ENCODE data around the gene CALML5.

Gene CALML5

GRCh38 chr10:5515948-5516761 is 16.8 kb upstream of the CALML5 start:
- no peak for DNase-seq (ENCODE audit: low read depth in 4 of 4, low spot score in 1 of 4)

- DNase-seq (ENCODE audit: low read depth in 4 of 4, low spot score in 1 of 4): no peak
Observed at GRCh38 chr10:5514226-5514850, 15.0 kb upstream of the CALML5 start.

GRCh38 chr10:5512881-5513612 is 13.7 kb upstream of the CALML5 start:
- peak in 1 of 4 experiments; percentile 9 for DNase-seq (ENCODE audit: low read depth in 4 of 4, low spot score in 1 of 4)

GRCh38 chr10:5512331-5512730 is 13.0 kb upstream of the CALML5 start:
- no peak for DNase-seq (ENCODE audit: low read depth in 4 of 4, low spot score in 1 of 4)

- no peak for DNase-seq (ENCODE audit: low read depth in 4 of 4, low spot score in 1 of 4)
Observed at GRCh38 chr10:5511885-5512280, 12.5 kb upstream of the CALML5 start.

GRCh38 chr10:5511231-5511884 is 12.0 kb upstream of the CALML5 start:
- DNase-seq (ENCODE audit: low read depth in 4 of 4, low spot score in 1 of 4): no peak

GRCh38 chr10:5510281-5511072 is 11.1 kb upstream of the CALML5 start:
- DNase-seq (ENCODE audit: low read depth in 4 of 4, low spot score in 1 of 4): no peak

- no peak for DNase-seq (ENCODE audit: low read depth in 4 of 4, low spot score in 1 of 4)
Observed at GRCh38 chr10:5509691-5510090, 10.3 kb upstream of the CALML5 start.

GRCh38 chr10:5509236-5509635 is 9.9 kb upstream of the CALML5 start:
- no peak for DNase-seq (ENCODE audit: low read depth in 4 of 4, low spot score in 1 of 4)

- no peak for DNase-seq (ENCODE audit: low read depth in 4 of 4, low spot score in 1 of 4)
Observed at GRCh38 chr10:5508786-5509185, 9.4 kb upstream of the CALML5 start.

- no peak for DNase-seq (ENCODE audit: low read depth in 4 of 4, low spot score in 1 of 4)
Observed at GRCh38 chr10:5508161-5508604, 8.8 kb upstream of the CALML5 start.

- no peak for DNase-seq (ENCODE audit: low read depth in 4 of 4, low spot score in 1 of 4)
Observed at GRCh38 chr10:5507649-5508131, 8.3 kb upstream of the CALML5 start.

GRCh38 chr10:5506751-5507648 is 7.6 kb upstream of the CALML5 start:
- DNase-seq (ENCODE audit: low read depth in 4 of 4, low spot score in 1 of 4): no peak

GRCh38 chr10:5506246-5506645 is 6.9 kb upstream of the CALML5 start:
- DNase-seq (ENCODE audit: low read depth in 4 of 4, low spot score in 1 of 4): no peak

- no peak for DNase-seq (ENCODE audit: low read depth in 4 of 4, low spot score in 1 of 4)
Observed at GRCh38 chr10:5504146-5505072, 5.0 kb upstream of the CALML5 start.

GRCh38 chr10:5503477-5503835 is 4.1 kb upstream of the CALML5 start:
- no peak for DNase-seq (ENCODE audit: low read depth in 4 of 4, low spot score in 1 of 4)

- DNase-seq (ENCODE audit: low read depth in 4 of 4, low spot score in 1 of 4): no peak
Observed at GRCh38 chr10:5502571-5503476, 3.5 kb upstream of the CALML5 start.

Data from stimulated activated CD4-positive, alpha-beta T cell treated with anti-CD3 and anti-CD28 coated beads, Interleukin-1b, Interleukin-23, amount 100 ng/mL, for 24 hours (primary cell).